ENCODE data around the gene TRPV3.
"Not testable (repeated sequence)": the region's sequence is repeated elsewhere in the genome, so short reads cannot be mapped to it uniquely, and the experiment has no call there.

Gene TRPV3

DNA sequence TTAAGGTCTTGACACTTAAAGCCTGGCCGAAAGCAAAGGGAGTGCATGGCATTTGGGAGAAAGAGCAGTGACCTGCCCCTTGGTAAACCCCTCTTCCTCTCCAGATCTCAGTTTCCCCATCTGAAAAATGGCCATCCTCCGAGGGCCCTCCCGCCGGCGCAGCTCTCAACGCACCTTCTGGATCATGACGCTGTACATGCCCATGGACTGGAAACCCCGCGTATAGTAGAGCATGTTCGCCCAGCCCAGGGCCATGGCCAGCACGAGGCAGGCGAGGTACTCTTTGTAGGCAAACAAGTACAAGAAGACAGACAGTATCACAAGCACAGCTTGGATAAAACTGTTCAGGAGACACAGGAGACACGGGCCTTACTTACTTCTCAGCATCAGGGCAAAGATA, 33.6 kb downstream of the TRPV3 start:
- TF ChIP-seq, protein P1, sequence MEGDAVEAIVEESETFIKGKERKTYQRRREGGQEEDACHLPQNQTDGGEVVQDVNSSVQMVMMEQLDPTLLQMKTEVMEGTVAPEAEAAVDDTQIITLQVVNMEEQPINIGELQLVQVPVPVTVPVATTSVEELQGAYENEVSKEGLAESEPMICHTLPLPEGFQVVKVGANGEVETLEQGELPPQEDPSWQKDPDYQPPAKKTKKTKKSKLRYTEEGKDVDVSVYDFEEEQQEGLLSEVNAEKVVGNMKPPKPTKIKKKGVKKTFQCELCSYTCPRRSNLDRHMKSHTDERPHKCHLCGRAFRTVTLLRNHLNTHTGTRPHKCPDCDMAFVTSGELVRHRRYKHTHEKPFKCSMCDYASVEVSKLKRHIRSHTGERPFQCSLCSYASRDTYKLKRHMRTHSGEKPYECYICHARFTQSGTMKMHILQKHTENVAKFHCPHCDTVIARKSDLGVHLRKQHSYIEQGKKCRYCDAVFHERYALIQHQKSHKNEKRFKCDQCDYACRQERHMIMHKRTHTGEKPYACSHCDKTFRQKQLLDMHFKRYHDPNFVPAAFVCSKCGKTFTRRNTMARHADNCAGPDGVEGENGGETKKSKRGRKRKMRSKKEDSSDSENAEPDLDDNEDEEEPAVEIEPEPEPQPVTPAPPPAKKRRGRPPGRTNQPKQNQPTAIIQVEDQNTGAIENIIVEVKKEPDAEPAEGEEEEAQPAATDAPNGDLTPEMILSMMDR (IDR thresholded peaks at IDR 0.05; ENCODE audit: low read depth, low read length, missing control alignments) = no peak
- Histone ChIP-seq H3K27ac (no peak overlapping the region), H3K4me3 (ENCODE audit: low read depth, low read length) (no peak overlapping the region), H3K36me3 (replicated peaks) (no peaks in the 10 kb centered on the region), H3K27me3 (replicated peaks) (no peaks in the 10 kb centered on the region)
- in situ Hi-C loops (cut with HindIII; ENCODE audit: low pct_ligation_motif_present, low sequenced_read_pairs) = no loop called here
- no peak for DNase-seq

DNA sequence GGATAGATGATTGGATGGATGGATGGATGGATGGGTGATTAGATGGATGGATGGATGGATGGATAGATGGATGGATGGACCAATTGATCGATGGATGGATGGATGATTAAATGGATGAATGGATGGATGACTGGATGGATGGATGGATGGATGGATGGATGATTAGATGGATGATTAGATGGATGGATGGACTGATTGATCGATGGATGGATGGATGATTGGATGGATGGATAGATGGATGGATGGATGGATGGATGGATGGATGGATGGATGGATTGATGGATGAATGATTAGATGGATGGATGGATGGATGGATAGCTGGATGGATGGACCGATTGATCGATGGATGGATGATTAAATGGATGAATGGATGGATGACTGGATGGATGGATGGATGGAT, 38.1 kb downstream of the TRPV3 start:
- DNase-seq; H3K27ac ChIP-seq; H3K4me3 ChIP-seq (ENCODE audit: low read depth, low read length); H3K27me3 ChIP-seq (replicated peaks); H3K36me3 ChIP-seq (replicated peaks); in situ Hi-C loops (cut with HindIII; ENCODE audit: low pct_ligation_motif_present, low sequenced_read_pairs): not testable (repeated sequence)

DNA sequence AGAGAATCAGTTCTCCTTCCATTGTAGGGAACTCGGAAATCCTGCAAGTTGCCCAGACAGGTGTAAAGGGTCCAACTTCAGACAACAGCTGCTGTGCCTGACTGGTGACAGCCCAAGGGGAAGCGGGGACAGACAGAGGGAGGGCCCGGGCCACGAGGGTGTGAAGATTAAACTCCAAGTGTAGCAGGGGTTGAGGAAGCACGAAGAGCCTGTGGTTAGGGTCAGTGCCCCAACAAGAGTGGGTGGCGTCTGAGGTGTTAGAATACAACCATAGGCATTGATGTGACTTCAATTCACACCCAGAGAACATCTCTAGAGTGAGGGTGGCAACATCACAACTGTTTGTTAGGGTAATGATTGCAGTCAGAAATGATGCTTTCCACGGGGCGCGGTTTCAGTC, 42.7 kb downstream of the TRPV3 start:
- Histone ChIP-seq H3K4me3 (ENCODE audit: low read depth, low read length) (no peak overlapping the region), H3K27ac (no peak overlapping the region), H3K36me3 (replicated peaks) (no peaks in the 10 kb centered on the region), H3K27me3 (replicated peaks) (no peaks in the 10 kb centered on the region)
- no peak for DNase-seq
- TF ChIP-seq, protein P1 (IDR thresholded peaks at IDR 0.05; ENCODE audit: low read depth, low read length, missing control alignments) = no peak
- in situ Hi-C loops (cut with HindIII; ENCODE audit: low pct_ligation_motif_present, low sequenced_read_pairs) = no loop called here

DNA sequence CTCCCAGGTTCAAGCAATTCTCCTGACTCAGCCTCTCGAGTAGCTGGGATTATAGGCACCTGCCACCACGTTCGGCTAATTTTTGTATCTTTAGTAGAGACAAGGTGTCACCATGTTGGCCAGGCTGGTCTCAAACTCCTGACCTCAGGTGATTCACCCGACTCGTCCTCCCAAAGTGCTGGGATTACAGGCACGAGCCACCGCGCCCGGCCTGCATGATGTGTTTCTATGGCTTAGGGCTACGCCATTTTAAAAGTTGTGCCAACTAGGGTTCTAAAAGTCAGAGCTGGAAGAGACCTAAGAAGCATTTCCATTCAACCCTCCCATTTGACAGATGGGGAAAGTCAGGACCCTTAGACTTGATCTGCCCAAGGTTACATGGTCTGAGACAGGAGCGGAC, 43.4 kb downstream of the TRPV3 start:
- in situ Hi-C loops (cut with HindIII; ENCODE audit: low pct_ligation_motif_present, low sequenced_read_pairs) = not testable (repeated sequence)

DNA sequence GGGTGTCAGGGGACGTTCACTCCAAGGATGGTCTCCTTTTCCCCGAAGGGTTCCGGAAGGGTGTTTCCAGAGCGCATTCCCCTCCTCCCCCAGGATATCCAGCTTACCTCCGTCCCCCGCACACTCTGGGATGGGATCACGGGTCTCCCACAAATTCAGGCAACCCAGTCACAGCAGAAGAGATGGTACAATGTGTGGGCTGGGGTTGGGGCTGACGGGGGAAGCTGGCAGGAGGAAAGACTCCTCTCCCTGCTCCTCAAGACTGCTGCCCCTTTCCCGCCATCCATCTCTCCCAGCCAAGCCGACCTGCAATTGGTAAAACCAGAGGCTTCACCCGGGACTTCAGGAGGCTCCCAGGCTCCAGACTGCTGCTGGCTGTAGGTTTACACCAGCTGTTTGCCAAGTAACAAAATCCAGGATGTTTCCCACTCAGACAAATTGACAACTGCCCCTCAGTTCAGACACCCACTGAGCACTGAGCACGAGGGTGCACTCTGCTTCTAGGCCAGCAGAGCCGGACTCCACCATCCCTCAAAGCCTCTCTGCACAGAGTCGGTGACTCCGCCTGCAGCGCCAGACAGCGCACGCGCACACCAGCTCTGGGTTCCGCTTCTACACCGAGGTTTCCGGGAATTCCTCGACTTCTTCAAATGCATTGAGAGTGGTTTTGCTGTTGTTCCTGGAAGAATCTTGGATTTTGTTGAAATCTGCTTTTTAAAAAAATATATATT, 44.1 kb downstream of the TRPV3 start:
- DNase-seq = no peak
- TF ChIP-seq, protein P1 (IDR thresholded peaks at IDR 0.05; ENCODE audit: low read depth, low read length, missing control alignments) = no peak
- in situ Hi-C loops (cut with HindIII; ENCODE audit: low pct_ligation_motif_present, low sequenced_read_pairs) = no loop called here
- Histone ChIP-seq H3K27ac (no peak overlapping the region), H3K27me3 (replicated peaks) (no peaks in the 10 kb centered on the region), H3K36me3 (replicated peaks) (no peaks in the 10 kb centered on the region), H3K4me3 (ENCODE audit: low read depth, low read length) (peak overlapping the region; percentile 2)

More for the DNA sequence above, 43.4 kb downstream of the TRPV3 start:
- H3K27me3 ChIP-seq (replicated peaks); H3K27ac ChIP-seq; H3K4me3 ChIP-seq (ENCODE audit: low read depth, low read length); DNase-seq; H3K36me3 ChIP-seq (replicated peaks): not testable (repeated sequence)

DNA sequence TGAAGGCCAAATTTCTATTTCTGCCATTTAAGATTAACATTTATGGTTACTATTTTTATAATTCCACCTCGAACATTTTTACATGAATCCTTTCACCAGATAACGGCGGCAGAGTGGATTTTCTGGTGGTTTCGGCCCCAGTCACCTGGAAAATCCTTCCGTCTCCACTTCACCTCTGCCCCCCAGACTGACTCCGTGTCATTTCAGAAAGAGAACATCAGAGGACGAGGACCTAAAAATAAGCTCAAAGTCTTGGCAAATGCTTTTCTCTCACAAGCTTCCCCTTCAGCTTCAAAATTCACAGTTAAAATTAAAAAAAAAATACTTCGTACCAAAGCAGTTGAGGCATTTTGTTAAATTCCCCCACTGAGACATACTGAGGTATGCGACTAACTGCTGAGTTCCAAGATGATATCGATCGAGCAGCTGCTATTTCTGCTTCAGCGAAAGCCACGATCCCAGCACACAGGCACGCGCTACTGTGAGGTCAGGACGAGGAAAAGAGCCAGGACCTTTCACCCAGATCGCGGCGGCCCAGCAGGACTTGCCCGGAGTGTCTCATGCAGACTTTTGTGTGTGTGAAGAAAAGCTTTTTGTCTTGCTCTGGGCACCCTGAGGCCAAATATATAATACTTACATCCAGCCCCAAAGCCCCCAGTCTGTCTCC, 45.0 kb downstream of the TRPV3 start:
- Histone ChIP-seq H3K36me3 (replicated peaks) (no peaks in the 10 kb centered on the region), H3K27ac (no peak overlapping the region), H3K27me3 (replicated peaks) (no peaks in the 10 kb centered on the region), H3K4me3 (ENCODE audit: low read depth, low read length) (peak overlapping the region; percentile 2)
- peak; percentile 31 for DNase-seq
- TF ChIP-seq, protein P1 (IDR thresholded peaks at IDR 0.05; ENCODE audit: low read depth, low read length, missing control alignments) = no peak
- in situ Hi-C loops (cut with HindIII; ENCODE audit: low pct_ligation_motif_present, low sequenced_read_pairs) = no loop called here

Measured in brain microvascular endothelial cell (primary cell).